ENCODE measurements around the gene PLA2G4B.

DNA sequence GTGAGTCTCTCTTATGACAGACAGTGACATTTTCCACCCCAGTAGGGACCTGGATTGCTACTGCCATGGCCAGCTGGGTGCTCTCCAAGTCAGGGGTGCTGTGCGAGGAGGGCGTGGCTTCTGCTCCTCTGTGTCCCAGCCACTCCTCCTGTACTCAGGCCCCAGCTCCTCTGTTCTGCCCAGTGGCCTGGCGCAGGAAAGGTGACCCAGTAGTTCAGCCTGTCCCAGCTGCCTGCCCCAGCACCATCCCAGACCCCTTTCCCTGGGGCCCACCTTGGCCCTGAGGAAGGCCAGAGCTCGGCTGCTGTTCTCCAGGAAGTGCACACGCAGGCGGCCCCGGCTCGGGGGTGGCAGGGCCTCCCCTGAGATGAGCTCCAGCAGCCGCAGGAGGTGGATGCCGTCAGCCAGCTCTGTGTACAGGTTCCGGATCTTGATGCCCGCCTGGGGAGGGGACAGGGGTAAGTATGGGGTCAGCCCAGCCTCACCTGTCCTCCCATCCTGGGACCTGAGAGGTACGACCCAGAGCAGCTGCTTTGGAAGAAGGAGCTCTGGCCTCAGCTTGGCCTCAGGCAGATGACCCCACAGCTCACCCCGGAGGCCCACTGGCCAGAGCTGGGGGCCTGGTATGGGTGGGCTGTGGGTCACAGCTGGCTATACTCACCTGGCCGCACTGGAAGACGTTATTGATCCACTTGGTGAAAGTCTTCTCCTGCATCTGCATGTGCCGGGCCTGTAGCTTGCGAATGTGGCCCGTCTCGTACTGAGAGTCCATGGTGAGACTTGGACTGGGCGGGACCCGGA, 54.2 kb downstream of the PLA2G4B start:
- TF ChIP-seq CBX2 (IDR thresholded peaks at IDR 0.05; ENCODE audit: insufficient read depth, low read length, poor library complexity, severe bottlenecking) (no peak), FOSL1 (tag; conservative IDR thresholded peaks at IDR 0.05) (no peak), ZKSCAN3 (CRISPR knock-in tag; IDR thresholded peaks at IDR 0.05) (no peak), ZNF589 (CRISPR knock-in tag; IDR thresholded peaks at IDR 0.05; ENCODE audit: low read depth) (no peak), ZSCAN32 (CRISPR knock-in tag; IDR thresholded peaks at IDR 0.05) (no peak), DDX20 (tag; IDR thresholded peaks at IDR 0.05; ENCODE audit: low read depth) (no peak)
- TF ChIP-seq, protein P1, sequence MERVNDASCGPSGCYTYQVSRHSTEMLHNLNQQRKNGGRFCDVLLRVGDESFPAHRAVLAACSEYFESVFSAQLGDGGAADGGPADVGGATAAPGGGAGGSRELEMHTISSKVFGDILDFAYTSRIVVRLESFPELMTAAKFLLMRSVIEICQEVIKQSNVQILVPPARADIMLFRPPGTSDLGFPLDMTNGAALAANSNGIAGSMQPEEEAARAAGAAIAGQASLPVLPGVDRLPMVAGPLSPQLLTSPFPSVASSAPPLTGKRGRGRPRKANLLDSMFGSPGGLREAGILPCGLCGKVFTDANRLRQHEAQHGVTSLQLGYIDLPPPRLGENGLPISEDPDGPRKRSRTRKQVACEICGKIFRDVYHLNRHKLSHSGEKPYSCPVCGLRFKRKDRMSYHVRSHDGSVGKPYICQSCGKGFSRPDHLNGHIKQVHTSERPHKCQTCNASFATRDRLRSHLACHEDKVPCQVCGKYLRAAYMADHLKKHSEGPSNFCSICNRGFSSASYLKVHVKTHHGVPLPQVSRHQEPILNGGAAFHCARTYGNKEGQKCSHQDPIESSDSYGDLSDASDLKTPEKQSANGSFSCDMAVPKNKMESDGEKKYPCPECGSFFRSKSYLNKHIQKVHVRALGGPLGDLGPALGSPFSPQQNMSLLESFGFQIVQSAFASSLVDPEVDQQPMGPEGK (CRISPR knock-in tag; IDR thresholded peaks at IDR 0.05; ENCODE audit: borderline replicate concordance), result no peak
- TF ChIP-seq, protein P2, sequence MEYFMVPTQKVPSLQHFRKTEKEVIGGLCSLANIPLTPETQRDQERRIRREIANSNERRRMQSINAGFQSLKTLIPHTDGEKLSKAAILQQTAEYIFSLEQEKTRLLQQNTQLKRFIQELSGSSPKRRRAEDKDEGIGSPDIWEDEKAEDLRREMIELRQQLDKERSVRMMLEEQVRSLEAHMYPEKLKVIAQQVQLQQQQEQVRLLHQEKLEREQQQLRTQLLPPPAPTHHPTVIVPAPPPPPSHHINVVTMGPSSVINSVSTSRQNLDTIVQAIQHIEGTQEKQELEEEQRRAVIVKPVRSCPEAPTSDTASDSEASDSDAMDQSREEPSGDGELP (CRISPR knock-in tag; IDR thresholded peaks at IDR 0.05; ENCODE audit: borderline replicate concordance), result no peak
- TF ChIP-seq, protein P3, sequence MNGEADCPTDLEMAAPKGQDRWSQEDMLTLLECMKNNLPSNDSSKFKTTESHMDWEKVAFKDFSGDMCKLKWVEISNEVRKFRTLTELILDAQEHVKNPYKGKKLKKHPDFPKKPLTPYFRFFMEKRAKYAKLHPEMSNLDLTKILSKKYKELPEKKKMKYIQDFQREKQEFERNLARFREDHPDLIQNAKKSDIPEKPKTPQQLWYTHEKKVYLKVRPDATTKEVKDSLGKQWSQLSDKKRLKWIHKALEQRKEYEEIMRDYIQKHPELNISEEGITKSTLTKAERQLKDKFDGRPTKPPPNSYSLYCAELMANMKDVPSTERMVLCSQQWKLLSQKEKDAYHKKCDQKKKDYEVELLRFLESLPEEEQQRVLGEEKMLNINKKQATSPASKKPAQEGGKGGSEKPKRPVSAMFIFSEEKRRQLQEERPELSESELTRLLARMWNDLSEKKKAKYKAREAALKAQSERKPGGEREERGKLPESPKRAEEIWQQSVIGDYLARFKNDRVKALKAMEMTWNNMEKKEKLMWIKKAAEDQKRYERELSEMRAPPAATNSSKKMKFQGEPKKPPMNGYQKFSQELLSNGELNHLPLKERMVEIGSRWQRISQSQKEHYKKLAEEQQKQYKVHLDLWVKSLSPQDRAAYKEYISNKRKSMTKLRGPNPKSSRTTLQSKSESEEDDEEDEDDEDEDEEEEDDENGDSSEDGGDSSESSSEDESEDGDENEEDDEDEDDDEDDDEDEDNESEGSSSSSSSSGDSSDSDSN (IDR thresholded peaks at IDR 0.05; ENCODE audit: borderline replicate concordance in 1 of 2, low read depth in 2 of 2, low read length in 2 of 2), result no peak
- TF ChIP-seq, protein P4, sequence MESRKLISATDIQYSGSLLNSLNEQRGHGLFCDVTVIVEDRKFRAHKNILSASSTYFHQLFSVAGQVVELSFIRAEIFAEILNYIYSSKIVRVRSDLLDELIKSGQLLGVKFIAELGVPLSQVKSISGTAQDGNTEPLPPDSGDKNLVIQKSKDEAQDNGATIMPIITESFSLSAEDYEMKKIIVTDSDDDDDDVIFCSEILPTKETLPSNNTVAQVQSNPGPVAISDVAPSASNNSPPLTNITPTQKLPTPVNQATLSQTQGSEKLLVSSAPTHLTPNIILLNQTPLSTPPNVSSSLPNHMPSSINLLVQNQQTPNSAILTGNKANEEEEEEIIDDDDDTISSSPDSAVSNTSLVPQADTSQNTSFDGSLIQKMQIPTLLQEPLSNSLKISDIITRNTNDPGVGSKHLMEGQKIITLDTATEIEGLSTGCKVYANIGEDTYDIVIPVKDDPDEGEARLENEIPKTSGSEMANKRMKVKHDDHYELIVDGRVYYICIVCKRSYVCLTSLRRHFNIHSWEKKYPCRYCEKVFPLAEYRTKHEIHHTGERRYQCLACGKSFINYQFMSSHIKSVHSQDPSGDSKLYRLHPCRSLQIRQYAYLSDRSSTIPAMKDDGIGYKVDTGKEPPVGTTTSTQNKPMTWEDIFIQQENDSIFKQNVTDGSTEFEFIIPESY (CRISPR knock-in tag; IDR thresholded peaks at IDR 0.05), result no peak
- TF ChIP-seq, protein P5, sequence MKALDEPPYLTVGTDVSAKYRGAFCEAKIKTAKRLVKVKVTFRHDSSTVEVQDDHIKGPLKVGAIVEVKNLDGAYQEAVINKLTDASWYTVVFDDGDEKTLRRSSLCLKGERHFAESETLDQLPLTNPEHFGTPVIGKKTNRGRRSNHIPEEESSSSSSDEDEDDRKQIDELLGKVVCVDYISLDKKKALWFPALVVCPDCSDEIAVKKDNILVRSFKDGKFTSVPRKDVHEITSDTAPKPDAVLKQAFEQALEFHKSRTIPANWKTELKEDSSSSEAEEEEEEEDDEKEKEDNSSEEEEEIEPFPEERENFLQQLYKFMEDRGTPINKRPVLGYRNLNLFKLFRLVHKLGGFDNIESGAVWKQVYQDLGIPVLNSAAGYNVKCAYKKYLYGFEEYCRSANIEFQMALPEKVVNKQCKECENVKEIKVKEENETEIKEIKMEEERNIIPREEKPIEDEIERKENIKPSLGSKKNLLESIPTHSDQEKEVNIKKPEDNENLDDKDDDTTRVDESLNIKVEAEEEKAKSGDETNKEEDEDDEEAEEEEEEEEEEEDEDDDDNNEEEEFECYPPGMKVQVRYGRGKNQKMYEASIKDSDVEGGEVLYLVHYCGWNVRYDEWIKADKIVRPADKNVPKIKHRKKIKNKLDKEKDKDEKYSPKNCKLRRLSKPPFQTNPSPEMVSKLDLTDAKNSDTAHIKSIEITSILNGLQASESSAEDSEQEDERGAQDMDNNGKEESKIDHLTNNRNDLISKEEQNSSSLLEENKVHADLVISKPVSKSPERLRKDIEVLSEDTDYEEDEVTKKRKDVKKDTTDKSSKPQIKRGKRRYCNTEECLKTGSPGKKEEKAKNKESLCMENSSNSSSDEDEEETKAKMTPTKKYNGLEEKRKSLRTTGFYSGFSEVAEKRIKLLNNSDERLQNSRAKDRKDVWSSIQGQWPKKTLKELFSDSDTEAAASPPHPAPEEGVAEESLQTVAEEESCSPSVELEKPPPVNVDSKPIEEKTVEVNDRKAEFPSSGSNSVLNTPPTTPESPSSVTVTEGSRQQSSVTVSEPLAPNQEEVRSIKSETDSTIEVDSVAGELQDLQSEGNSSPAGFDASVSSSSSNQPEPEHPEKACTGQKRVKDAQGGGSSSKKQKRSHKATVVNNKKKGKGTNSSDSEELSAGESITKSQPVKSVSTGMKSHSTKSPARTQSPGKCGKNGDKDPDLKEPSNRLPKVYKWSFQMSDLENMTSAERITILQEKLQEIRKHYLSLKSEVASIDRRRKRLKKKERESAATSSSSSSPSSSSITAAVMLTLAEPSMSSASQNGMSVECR (CRISPR knock-in tag; IDR thresholded peaks at IDR 0.05), result no peak
- TF ChIP-seq, protein P6, sequence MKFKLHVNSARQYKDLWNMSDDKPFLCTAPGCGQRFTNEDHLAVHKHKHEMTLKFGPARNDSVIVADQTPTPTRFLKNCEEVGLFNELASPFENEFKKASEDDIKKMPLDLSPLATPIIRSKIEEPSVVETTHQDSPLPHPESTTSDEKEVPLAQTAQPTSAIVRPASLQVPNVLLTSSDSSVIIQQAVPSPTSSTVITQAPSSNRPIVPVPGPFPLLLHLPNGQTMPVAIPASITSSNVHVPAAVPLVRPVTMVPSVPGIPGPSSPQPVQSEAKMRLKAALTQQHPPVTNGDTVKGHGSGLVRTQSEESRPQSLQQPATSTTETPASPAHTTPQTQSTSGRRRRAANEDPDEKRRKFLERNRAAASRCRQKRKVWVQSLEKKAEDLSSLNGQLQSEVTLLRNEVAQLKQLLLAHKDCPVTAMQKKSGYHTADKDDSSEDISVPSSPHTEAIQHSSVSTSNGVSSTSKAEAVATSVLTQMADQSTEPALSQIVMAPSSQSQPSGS (CRISPR knock-in tag; IDR thresholded peaks at IDR 0.05), result no peak

All from K562 (cell line).